ENCODE results near the gene AXIN1. TPM values are rescaled to one million over a fixed set of nuclear protein-coding genes. Genes with fewer than 3 reads are reported as not detected.
A peak's percentile ranks its signal among the peaks of the same experiment; 100 is the strongest.
"Not testable (repeated sequence)": the region's sequence is repeated elsewhere in the genome, so short reads cannot be mapped to it uniquely, and the experiment has no call there.

Gene AXIN1
- total RNA-seq, 2 donors from 2014 or later = 20.1 to 29.1 TPM

DNA sequence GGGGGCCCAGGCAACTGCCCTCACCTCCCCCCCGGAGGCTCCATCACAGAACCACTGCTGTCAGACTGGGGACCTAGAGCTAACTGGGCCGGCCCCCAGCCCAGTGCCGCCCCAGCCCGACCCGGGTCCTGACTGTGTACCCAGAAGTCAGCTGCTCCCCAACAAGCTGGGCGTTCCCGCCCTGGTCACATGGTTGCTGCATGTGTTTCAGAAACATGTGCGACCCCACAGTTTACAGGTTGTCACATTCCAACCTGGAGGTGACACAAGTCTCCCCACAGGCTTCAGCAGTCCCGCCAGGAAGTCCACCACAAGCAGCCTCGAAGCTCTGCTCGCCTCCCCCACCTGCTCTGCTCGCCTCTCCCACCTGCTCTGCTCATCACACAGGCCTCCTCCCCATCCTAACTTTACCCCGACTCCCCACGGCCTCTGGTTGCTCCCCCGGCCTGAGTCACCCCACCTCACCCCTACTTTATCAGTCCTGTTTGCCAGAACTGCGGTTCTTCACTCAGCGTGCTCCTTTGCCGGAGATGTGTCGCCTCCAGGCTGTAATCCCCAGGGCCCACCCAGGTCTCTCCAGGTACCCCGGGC lies 16.8 kb upstream of the AXIN1 start:
- no peak for DNase-seq (ENCODE audit: low spot score)
- H3K36me3 Mint-ChIP-seq = no peaks in the 10 kb centered on the region

DNA sequence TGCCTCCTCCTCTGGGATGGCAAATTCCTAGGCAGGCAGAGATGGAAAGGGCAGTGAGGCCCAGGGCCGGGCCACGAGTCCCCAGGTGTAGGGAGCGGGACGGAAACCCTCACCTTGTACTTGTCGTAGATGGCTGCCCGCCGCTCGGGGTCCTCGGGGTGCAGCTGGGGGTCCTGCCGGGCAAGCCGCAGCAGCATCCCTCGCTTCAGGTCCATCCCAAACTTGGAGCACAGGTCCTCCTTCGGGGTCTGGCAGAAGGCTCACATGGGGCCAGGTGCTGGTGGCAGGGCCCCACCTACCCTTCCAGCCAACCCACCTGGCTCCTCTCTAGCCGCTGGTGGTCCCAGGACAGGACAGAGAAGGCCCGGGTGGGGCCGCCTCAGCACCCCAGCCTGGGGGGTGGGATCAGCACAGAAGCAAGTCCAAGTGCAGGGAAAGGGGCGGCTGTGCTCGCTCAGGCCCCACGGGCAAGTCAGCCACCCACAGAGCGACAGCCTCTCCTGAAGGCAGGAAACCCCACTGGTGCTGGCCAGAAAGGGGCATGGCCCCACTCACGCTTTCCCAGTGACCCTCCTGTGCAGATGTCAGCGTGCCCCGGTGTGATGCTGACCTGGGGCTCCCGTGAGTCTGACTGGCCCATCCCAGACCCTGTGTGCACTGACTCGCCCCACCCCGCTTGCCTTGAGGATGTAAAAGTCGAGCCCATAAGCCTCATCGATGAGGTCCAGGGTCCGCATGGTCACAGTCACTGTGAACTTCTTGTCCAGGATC lies 16.1 kb upstream of the AXIN1 start:
- Mint-ChIP-seq H3K4me1 (ENCODE audit: low read depth in 2 of 2) (peaks cover 7 to 9% of the 10 kb centered on the region in 2 donors), H3K36me3 (no peaks in the 10 kb centered on the region), H3K9me3 (no peaks in the 10 kb centered on the region), H3K4me3 (no peak overlapping the region), H3K27me3 (no peaks in the 10 kb centered on the region), H3K27ac (no peak overlapping the region)
- DNase-seq (ENCODE audit: low spot score) = no peak
- ATAC-seq = no peak

More for the DNA sequence above, 16.8 kb upstream of the AXIN1 start:
- no peaks in the 10 kb centered on the region for H3K9me3 Mint-ChIP-seq
- no peak for ATAC-seq
- peaks cover 7 to 9% of the 10 kb centered on the region in 2 donors for H3K4me1 Mint-ChIP-seq (ENCODE audit: low read depth in 2 of 2)
- no peaks in the 10 kb centered on the region for H3K27me3 Mint-ChIP-seq
- no peak overlapping the region for H3K27ac Mint-ChIP-seq
- H3K4me3 Mint-ChIP-seq = no peak overlapping the region

DNA sequence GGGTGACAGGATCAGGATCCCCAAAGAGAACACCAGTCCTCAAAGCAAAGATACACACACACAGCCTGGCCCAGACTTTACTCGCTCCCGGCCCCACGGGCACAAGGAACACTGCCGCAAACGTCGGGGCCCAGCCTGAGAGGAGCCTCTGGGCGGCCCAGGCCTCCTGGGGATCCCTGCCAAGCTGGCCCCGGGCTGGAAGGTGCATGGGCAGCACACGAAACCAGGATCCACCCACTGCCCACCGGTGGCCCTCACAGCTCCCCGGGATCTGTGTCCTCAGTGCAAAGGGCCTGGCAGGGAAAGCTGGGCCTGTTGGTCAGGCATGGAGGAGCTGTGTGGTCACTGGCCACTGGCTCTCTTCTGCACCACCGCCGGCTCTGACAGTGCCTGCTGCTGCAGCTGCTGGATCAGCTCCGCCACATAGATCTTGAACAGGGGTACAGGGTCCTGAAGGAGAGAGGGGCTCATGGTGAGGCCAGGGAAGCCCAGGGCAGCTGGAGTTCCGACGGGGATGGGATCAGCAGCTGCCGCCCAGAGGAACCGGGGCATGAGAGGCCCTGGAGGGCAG lies 14.9 kb upstream of the AXIN1 start:
- Mint-ChIP-seq H3K27ac (no peak overlapping the region), H3K4me1 (ENCODE audit: low read depth in 2 of 2) (peaks cover 8 to 10% of the 10 kb centered on the region in 2 donors), H3K36me3 (no peaks in the 10 kb centered on the region), H3K27me3 (no peaks in the 10 kb centered on the region), H3K9me3 (no peaks in the 10 kb centered on the region), H3K4me3 (no peak overlapping the region)
- no peak for DNase-seq (ENCODE audit: low spot score)
- ATAC-seq = no peak

DNA sequence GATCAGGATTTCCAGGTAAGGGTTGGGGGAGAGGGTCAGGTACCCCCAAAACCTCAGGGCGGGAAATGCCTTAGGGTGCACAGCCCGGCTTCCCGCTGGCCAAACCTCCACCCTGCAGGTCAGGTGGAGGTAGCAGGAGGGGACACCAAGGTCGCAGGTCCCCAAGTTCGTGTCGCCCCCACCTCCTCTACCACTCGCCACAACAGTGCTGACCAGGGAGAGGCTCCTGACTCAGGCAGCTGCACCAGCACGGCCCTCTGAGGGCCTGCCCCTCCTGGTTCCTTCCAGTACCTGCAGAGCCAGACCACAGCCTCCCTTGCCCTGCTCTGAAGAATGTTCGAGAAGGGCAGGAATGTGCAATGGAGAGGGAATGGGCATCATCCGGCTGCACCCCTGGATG lies 14.0 kb upstream of the AXIN1 start:
- peaks cover 14 to 15% of the 10 kb centered on the region in 2 donors for H3K4me1 Mint-ChIP-seq (ENCODE audit: low read depth in 2 of 2)
- no peaks in the 10 kb centered on the region for H3K27me3 Mint-ChIP-seq
- H3K36me3 Mint-ChIP-seq = no peaks in the 10 kb centered on the region
- ATAC-seq (no peak), DNase-seq (ENCODE audit: low spot score) (no peak)
- H3K27ac Mint-ChIP-seq = no peak overlapping the region
- no peak overlapping the region for H3K4me3 Mint-ChIP-seq
- H3K9me3 Mint-ChIP-seq = no peaks in the 10 kb centered on the region

DNA sequence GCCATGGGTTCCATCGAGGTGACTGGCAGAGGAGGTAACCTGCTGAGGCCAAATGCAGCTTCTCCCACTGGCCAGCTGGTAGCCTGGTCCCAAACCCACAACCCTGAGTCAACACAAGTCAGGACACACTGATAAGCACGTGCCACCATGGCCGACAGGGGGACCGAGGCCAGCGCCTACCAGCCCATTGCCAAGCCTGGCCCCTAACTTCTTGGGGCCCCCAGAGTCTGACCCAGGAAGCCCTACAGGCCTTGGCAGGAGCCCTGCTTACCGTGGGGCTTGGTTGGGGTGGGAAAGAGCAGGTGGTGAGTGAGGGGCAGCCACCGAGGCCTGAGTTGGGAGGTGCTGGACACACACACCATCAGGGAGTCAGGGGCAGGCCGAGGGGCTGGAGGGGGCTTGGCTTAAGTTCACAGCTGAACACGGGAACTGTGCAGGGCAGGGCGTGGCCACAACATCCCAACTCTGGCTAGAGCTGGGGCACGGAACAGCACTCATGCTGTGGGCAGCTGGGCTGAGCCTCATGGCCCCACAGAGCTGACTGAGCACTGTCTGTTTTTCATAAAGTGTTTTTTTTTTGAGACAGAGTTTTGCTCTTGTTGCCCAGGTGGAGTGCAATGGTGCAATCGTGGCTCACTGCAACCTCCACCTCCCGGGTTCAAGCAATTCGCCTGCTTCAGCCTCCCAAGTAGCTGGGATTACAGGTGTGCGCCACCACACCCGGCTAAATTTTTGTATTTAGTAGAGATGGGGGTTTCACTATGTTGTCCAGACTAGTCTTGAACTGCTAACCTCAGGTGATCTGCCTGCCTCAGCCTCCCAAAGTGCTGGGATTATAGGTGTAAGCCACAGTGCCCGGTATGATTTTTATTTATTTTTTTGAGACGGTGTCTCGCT lies 12.3 kb upstream of the AXIN1 start:
- Mint-ChIP-seq H3K4me3 (no peak overlapping the region), H3K27ac (no peak overlapping the region), H3K4me1 (ENCODE audit: low read depth in 2 of 2) (peaks cover 6 to 11% of the 10 kb centered on the region in 2 donors), H3K27me3 (no peaks in the 10 kb centered on the region), H3K9me3 (no peaks in the 10 kb centered on the region), H3K36me3 (no peaks in the 10 kb centered on the region)
- no peak for ATAC-seq
- no peak for DNase-seq (ENCODE audit: low spot score)

DNA sequence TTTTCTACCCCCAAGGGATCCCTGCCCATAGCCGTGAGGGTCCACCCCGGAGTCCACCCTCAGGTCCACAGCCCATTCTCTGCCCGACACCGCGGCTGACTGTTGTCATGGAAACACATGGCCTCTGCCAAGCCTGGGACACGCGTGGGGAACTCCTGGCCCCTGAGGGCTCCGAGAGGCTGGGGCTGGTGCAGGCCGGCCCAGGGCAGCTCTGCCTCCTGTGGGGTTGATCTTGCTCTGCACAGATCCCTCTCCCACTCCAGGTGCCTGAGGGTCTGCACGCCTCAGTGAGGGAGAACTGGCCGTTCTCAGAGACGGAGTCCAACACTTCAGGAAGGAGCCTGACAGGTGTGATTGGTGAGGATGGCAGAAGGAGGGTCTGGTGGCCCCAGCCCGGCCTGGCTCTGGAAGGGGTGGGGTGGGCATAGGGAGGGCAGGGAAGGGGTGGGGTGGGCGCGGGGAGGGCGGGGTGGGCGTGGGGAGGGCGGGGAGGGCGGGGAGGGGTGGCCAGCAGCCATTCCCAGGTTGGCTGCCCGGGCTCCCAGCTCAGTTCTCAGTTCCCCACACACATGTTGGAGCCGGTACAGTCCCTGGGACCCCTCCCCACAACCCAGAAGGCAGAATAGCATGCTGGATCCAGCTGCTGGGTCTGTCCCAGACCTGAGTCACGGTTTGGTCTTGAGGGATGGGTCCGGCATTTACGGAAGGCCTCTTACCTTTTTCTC lies 11.4 kb upstream of the AXIN1 start:
- no peaks in the 10 kb centered on the region for H3K36me3 Mint-ChIP-seq
- peaks cover 6 to 7% of the 10 kb centered on the region in 2 donors for H3K4me1 Mint-ChIP-seq (ENCODE audit: low read depth in 2 of 2)
- DNase-seq (ENCODE audit: low spot score) = no peak
- ATAC-seq = no peak
- no peaks in the 10 kb centered on the region for H3K9me3 Mint-ChIP-seq
- H3K27ac Mint-ChIP-seq = no peak overlapping the region
- no peaks in the 10 kb centered on the region for H3K27me3 Mint-ChIP-seq
- no peak overlapping the region for H3K4me3 Mint-ChIP-seq

DNA sequence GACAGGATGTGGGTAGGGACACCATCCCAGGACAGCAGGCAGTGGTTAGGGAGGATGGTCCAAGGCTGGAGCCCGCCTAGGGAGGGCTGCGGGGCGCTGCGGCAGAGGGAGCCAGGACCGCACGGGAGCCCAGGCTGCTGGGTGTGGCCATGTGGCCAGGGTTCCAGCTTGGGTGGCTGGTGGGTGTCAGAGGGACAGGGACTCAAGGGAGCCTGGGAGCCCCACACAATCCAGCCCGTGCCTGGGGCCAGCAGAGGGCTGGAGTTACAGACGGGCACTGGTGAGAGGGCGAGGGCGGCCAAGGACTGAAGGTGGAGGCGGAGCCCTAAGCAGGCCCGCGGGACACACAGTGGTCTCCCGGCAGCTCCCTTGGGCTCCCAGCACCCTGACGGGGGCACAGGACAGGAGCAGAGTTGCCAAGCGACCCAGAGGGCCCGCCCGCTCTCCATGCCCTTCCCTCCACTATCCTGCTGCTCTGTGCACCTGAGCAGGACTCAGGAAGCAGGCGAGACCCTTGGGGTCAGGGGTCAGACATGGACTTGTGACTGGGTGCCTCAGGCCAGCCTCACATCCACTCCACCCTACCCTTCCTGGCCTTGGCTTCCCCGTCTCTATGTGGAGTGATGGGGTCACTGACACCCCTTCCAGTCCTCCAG lies 10.7 kb upstream of the AXIN1 start:
- no peak overlapping the region for H3K27ac Mint-ChIP-seq
- H3K36me3 Mint-ChIP-seq = no peaks in the 10 kb centered on the region
- H3K4me3 Mint-ChIP-seq = no peak overlapping the region
- H3K27me3 Mint-ChIP-seq = no peaks in the 10 kb centered on the region
- no peaks in the 10 kb centered on the region for H3K9me3 Mint-ChIP-seq
- ATAC-seq (no peak), DNase-seq (ENCODE audit: low spot score) (no peak)
- peaks cover 5 to 6% of the 10 kb centered on the region in 2 donors for H3K4me1 Mint-ChIP-seq (ENCODE audit: low read depth in 2 of 2)

DNA sequence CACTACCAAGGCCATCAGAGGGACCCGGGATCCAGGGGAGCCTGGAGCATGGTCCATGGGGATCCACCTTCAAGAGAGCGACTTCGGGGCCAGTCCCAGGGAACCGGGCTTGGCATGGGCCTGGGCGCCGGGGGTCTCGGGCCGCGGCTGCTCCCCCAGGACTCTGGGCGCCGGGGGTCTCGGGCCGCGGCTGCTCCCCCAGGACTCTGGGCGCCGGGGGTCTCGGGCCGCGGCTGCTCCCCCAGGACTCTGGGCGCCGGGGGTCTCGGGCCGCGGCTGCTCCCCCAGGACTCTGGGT lies 10.1 kb upstream of the AXIN1 start:
- not testable (repeated sequence) for H3K4me1 Mint-ChIP-seq (ENCODE audit: low read depth in 2 of 2); H3K36me3 Mint-ChIP-seq; H3K27ac Mint-ChIP-seq; ATAC-seq; H3K4me3 Mint-ChIP-seq; H3K27me3 Mint-ChIP-seq; DNase-seq (ENCODE audit: low spot score); H3K9me3 Mint-ChIP-seq

DNA sequence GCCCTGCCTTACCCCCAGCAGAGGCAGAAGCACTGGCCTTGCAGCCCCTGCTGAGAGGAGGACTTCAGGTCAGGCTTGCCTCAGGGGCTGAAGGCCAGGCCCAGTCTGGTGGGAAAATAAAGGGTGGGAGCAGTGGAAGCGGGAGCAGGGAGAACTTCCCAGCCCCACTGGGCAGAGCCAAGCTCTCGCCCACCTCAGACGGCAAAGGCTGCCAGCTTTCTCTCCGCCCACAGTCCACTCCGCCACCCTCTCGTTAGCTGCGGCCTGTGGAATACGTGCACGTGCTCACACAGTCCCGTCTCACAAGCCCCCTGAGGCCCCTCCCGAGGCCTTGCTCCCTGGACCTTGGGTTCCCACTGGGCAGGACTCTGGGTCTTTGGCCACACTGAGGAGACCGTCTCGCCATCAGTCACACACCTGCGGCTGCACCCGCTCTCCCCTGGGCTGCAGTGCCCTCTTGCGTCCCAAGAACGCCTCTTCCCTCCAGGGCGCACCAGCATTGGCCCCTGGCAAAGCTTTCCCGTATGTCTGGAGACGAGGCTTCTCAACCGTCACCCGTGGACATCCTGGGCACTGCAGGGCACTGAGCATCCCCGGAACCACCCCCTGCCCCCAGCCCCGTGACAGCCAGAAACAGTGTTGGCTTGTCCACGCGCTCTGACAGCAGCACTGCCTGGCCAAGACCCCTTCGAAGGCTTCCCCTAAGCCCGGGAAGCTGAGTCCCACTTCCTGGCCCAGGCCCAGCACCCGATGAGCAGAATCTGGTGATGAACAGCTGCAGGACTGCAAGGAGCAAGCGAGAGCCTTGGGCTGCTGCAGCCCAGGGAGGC lies 9.6 kb upstream of the AXIN1 start:
- Mint-ChIP-seq H3K27me3 (no peaks in the 10 kb centered on the region), H3K27ac (no peak overlapping the region), H3K9me3 (no peaks in the 10 kb centered on the region), H3K4me1 (ENCODE audit: low read depth in 2 of 2) (peaks cover 5 to 6% of the 10 kb centered on the region in 2 donors), H3K36me3 (no peaks in the 10 kb centered on the region), H3K4me3 (no peak overlapping the region)
- ATAC-seq (peak; percentile 85 to 87), DNase-seq (ENCODE audit: low spot score) (peak; percentile 80)

DNA sequence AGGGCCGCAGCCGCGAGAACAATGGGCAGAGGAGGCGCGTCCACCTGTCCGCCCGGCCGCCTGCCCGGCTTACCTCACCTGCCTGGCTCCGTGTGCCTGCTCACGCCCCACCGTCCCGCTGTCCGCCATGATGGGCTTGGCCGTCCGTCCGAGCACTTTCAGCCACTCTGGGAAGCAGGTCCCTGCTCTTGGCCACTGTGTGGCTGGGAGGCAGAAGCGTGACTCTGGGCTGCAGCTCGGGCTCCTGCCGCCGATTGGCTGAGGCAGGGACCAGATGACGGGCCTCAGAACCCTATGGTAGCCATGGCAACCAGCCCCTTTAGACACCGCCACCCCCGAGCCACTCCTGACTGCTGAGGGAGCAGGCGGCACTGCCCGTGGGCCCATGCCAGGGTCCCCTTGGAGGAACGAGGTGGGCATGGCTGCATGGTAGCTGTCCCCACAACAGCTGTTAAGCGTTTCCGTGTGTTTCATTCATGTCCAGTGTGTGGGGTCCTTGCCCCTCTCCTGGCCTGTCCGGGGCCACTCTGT lies 8.9 kb upstream of the AXIN1 start:
- ATAC-seq (no peak), DNase-seq (ENCODE audit: low spot score) (no peak)
- Mint-ChIP-seq H3K27ac (no peak overlapping the region), H3K36me3 (no peaks in the 10 kb centered on the region), H3K9me3 (no peaks in the 10 kb centered on the region), H3K4me1 (ENCODE audit: low read depth in 2 of 2) (peaks cover 5 to 6% of the 10 kb centered on the region in 2 donors), H3K4me3 (no peak overlapping the region), H3K27me3 (no peaks in the 10 kb centered on the region)

DNA sequence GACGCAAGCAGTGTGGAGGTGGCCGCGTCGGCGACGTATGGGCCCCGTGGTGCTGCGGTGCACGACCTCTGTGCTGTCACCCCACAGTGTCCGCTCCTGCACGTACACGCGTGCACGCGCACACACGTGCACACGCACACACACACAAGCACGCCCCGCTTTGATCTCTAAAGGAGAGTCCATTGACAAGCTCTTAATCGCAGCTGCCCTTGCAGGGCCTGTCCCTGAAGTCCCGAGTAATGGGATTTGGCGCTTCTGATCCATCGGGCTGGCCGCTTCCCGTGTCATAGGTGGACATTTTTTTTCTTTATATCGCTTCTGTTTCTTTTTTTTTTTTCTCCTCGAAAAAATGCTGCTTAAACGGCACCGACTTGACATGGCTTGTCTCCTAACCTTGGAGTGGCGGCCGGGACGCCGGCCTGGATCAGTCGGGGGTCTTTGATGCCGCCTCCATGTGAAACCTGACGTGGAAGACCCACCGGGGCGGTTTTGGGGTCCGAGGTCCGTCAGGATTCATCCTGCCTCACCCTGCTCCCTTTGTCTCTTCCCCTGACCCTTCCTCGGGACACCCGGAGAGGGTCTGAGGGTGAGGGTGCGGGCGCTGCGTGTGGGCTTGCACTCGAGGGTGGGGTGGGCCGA lies 8.3 kb upstream of the AXIN1 start:
- DNase-seq (ENCODE audit: low spot score) = no peak
- Mint-ChIP-seq H3K4me1 (ENCODE audit: low read depth in 2 of 2) (peaks cover 5 to 6% of the 10 kb centered on the region in 2 donors), H3K27ac (no peak overlapping the region), H3K36me3 (no peaks in the 10 kb centered on the region), H3K9me3 (no peaks in the 10 kb centered on the region), H3K4me3 (no peak overlapping the region), H3K27me3 (no peaks in the 10 kb centered on the region)
- no peak for ATAC-seq

Data from natural killer cell treated with Interleukin-12 subunit alpha and Interleukin-12 subunit beta and Interleukin-15 and Interleukin-18, amount 100 ng/mL, for 72 hours (primary cell).